ENCODE results near the gene ARID3A. TPM values are rescaled to one million over a fixed set of nuclear protein-coding genes. Genes with fewer than 3 reads are reported as not detected.

Gene ARID3A
- total and polyA plus RNA-seq, 2 donors, result 4.4 to 8.8 TPM

DNA sequence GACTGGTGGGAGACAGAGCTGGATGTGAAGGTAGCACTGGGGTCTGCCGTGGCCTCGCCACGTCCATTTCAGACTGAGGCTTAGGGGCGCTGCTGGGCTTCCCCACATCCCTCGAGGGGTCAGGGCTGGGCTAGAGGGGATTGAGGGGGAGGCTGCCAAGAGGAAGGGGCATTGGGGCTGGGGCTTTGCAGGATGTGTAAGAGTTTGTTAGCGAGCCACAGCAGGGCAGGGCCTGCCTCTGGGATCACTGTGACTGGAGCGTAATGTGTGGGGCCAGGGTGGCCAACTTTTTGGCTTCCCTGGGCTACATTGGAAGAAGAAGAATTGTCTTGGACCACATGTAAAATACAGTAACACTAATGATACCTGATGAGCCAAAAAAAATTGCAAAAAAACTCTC, 14.1 kb downstream of the ARID3A start:
- no peak overlapping the region for H3K4me3 ChIP-seq (ENCODE audit: low read length in 2 of 2)

DNA sequence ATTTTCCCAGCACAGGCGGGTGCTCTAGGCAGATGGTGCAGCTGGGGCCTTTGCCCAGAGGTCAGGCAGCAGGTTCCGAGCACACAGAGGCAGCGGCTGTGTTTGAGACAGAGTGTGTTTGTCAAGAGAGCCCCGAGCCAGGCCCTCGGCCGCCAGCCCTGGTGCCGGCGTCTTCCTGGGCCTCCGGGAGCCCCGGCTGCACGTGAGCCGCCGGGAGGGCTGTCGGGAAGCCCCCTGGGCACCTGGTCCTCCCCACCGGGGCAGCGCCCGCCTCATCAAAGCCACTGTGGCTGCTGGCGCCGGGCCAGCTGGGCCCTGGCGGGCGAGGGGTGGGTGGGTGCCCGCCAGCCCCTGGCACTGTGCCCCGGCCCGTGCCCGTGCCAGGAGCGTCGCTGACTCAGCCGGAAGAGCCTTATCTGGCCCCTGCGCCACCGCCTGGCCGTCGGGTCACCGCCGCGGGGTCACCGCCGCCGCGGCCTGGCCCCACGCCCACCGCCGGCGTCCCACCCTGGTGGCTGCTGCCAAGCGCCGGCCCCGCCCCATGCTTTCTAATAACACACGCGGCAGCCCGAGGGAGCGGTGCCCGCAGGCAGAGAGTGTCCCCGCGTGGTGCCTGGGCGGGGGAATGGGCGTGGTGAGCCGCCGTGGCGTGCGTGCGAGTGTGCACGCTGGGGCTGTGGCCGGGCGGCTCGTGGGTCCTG, 14.9 kb downstream of the ARID3A start:
- Histone ChIP-seq H3K27ac (ENCODE audit: low read depth in 1 of 2, low read length in 1 of 2) (peak overlapping the region in 1 of 2 donors; percentile 20), H3K36me3 (ENCODE audit: control insufficient read depth in 2 of 2, insufficient read depth in 2 of 2, low read length in 1 of 2) (peaks cover 8 to 23% of the 10 kb centered on the region in 2 donors), H3K4me1 (ENCODE audit: control insufficient read depth in 2 of 2, insufficient read depth in 2 of 2, low read length in 2 of 2) (peaks cover 0 to 10% of the 10 kb centered on the region in 2 donors), H3K27me3 (ENCODE audit: control insufficient read depth in 2 of 2, insufficient read depth in 1 of 2, low read length in 1 of 2) (no peaks in the 10 kb centered on the region), H3K4me3 (ENCODE audit: low read length in 2 of 2) (peak overlapping the region in 1 of 2 donors; percentile 44), H3K9me3 (ENCODE audit: control insufficient read depth in 2 of 2, insufficient read depth in 1 of 2, low read length in 1 of 2) (peaks cover 0 to 16% of the 10 kb centered on the region in 2 donors)
- 4% methylated on average over 64 of the region's 64 CpGs for WGBS
- no peak for DNase-seq (ENCODE audit: low read depth in 6 of 9, low spot score in 9 of 9)

More for the DNA sequence above, 14.1 kb downstream of the ARID3A start:
- DNase-seq (ENCODE audit: low read depth in 6 of 9, low spot score in 9 of 9), result no peak
- Histone ChIP-seq H3K27me3 (ENCODE audit: control insufficient read depth in 2 of 2, insufficient read depth in 1 of 2, low read length in 1 of 2) (no peaks in the 10 kb centered on the region), H3K27ac (ENCODE audit: low read depth in 1 of 2, low read length in 1 of 2) (no peak overlapping the region), H3K36me3 (ENCODE audit: control insufficient read depth in 2 of 2, insufficient read depth in 2 of 2, low read length in 1 of 2) (peaks cover 8 to 29% of the 10 kb centered on the region in 2 donors), H3K4me1 (ENCODE audit: control insufficient read depth in 2 of 2, insufficient read depth in 2 of 2, low read length in 2 of 2) (peaks cover 1 to 10% of the 10 kb centered on the region in 2 donors), H3K9me3 (ENCODE audit: control insufficient read depth in 2 of 2, insufficient read depth in 1 of 2, low read length in 1 of 2) (peaks cover 0 to 16% of the 10 kb centered on the region in 2 donors)
- over 99% methylated on average over 7 of the region's 7 CpGs for WGBS

DNA sequence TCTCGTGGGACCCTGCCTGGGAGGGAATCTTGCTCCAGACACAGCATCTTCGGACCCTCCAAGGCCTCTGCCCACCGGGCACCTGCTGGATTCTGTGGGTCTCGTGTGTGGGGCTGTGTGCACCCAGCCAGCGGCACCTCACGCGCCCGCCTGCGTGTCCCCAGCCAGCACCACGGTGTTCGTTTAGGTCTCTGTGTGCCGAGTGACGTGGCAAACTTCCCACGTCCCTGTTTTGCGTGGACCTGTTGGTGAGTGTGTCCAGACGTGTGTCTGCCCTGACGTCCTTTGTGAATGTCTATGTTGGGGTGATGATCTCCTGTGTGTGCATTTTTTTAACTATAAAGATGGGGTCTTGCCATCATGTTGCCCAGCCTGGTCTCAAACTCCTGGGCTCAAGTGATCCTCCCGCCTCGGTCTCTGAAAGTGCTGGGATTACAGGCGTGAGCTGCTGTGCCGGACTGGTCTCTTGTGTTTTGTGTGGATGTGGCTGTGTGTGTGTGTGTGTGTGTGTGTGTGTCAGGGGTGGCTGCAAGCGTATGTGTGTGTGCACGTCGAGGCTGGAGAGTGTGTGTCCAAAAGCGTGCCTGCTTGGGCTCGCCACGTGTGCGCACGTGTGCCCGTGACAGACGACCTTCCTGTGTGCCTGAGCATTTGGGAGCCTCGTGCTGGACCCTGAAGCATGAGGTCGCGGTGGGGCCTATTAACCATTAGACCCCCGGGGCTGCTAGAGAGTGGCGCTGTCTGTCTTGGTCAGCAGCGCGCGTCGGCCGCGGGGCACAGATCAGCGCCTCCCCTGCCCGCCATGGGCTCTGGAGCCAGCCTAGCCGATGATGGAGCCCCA, 15.7 kb downstream of the ARID3A start:
- peaks cover 0 to 10% of the 10 kb centered on the region in 2 donors for H3K4me1 ChIP-seq (ENCODE audit: control insufficient read depth in 2 of 2, insufficient read depth in 2 of 2, low read length in 2 of 2)
- peaks cover 8 to 18% of the 10 kb centered on the region in 2 donors for H3K36me3 ChIP-seq (ENCODE audit: control insufficient read depth in 2 of 2, insufficient read depth in 2 of 2, low read length in 1 of 2)
- no peak for DNase-seq (ENCODE audit: low read depth in 6 of 9, low spot score in 9 of 9)
- H3K9me3 ChIP-seq (ENCODE audit: control insufficient read depth in 2 of 2, insufficient read depth in 1 of 2, low read length in 1 of 2), result peaks cover 0 to 9% of the 10 kb centered on the region in 2 donors
- no peak overlapping the region for H3K27ac ChIP-seq (ENCODE audit: low read depth in 1 of 2, low read length in 1 of 2)
- whole genome bisulfite sequencing, result 83% methylated on average over 45 of the region's 45 CpGs
- peak overlapping the region in 1 of 2 donors; percentile 44 for H3K4me3 ChIP-seq (ENCODE audit: low read length in 2 of 2)
- H3K27me3 ChIP-seq (ENCODE audit: control insufficient read depth in 2 of 2, insufficient read depth in 1 of 2, low read length in 1 of 2), result no peaks in the 10 kb centered on the region

DNA sequence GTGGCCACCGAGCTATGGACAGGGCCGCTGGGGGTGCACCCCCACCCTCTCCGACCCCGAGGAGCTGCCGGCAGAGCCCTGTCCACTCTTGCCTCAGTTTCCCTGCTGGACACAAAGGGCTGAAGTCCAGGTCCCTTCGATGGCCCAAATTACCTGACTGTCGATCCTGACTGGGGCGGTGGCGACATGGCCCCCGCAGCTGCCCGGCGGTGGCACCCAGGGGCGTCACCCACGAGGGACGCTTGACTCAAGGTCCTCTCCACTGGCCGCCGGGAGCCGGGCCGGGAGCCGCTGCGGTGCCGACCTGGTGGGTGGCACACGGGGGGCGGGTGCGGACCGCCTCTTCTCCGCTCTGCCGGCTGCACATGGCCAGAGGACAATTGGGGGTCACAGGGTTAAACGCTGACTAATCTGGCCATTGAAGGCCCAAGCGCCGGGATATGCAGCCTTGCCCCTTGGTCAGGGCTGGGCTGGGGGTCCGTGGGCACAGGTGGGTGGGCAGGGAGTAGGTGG, 16.4 kb downstream of the ARID3A start:
- 97% methylated on average over 32 of the region's 32 CpGs for WGBS
- no peak overlapping the region for H3K4me3 ChIP-seq (ENCODE audit: low read length in 2 of 2)
- peaks cover 0 to 9% of the 10 kb centered on the region in 2 donors for H3K9me3 ChIP-seq (ENCODE audit: control insufficient read depth in 2 of 2, insufficient read depth in 1 of 2, low read length in 1 of 2)
- peaks cover 0 to 2% of the 10 kb centered on the region in 2 donors for H3K27me3 ChIP-seq (ENCODE audit: control insufficient read depth in 2 of 2, insufficient read depth in 1 of 2, low read length in 1 of 2)
- no peak for DNase-seq (ENCODE audit: low read depth in 6 of 9, low spot score in 9 of 9)
- peaks cover 12 to 18% of the 10 kb centered on the region in 2 donors for H3K36me3 ChIP-seq (ENCODE audit: control insufficient read depth in 2 of 2, insufficient read depth in 2 of 2, low read length in 1 of 2)
- peaks cover 2 to 10% of the 10 kb centered on the region in 2 donors for H3K4me1 ChIP-seq (ENCODE audit: control insufficient read depth in 2 of 2, insufficient read depth in 2 of 2, low read length in 2 of 2)
- H3K27ac ChIP-seq (ENCODE audit: low read depth in 1 of 2, low read length in 1 of 2), result no peak overlapping the region

DNA sequence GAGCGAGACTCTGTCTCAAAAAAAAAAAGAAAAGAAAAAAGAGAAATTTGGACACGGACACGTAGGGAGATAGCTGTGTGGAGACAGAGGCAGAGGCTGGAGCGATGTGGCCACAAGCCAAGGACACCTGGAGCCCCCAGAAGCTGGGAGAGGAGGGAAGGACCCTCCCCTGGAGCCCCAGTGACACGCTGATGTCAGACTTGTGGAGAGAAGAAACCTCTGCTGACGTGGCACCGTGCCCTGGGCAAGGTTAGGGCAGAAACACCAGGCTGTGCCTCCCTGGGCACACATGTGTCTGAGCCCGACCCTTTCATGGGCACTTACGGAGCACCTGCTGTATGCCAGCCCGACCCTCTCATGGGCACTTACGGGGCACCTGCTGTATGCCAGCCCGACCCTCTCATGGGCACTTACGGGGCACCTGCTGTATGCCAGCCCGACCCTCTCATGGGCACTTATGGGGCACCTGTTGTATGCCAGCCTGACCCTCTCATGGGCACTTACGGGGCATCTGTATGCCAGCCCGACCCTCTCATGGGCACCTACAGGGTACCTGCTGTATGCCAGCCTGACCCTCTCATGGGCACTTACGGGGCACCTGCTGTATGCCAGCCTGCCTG, 17.8 kb downstream of the ARID3A start:
- peaks cover 0 to 9% of the 10 kb centered on the region in 2 donors for H3K9me3 ChIP-seq (ENCODE audit: control insufficient read depth in 2 of 2, insufficient read depth in 1 of 2, low read length in 1 of 2)
- H3K36me3 ChIP-seq (ENCODE audit: control insufficient read depth in 2 of 2, insufficient read depth in 2 of 2, low read length in 1 of 2), result peaks cover 22% of the 10 kb centered on the region in 2 donors
- peaks cover 10 to 11% of the 10 kb centered on the region in 2 donors for H3K4me1 ChIP-seq (ENCODE audit: control insufficient read depth in 2 of 2, insufficient read depth in 2 of 2, low read length in 2 of 2)
- no peak overlapping the region for H3K4me3 ChIP-seq (ENCODE audit: low read length in 2 of 2)
- no peak overlapping the region for H3K27ac ChIP-seq (ENCODE audit: low read depth in 1 of 2, low read length in 1 of 2)
- 96% methylated on average over 17 of the region's 17 CpGs for WGBS
- peaks cover 0 to 6% of the 10 kb centered on the region in 2 donors for H3K27me3 ChIP-seq (ENCODE audit: control insufficient read depth in 2 of 2, insufficient read depth in 1 of 2, low read length in 1 of 2)
- no peak for DNase-seq (ENCODE audit: low read depth in 6 of 9, low spot score in 9 of 9)

DNA sequence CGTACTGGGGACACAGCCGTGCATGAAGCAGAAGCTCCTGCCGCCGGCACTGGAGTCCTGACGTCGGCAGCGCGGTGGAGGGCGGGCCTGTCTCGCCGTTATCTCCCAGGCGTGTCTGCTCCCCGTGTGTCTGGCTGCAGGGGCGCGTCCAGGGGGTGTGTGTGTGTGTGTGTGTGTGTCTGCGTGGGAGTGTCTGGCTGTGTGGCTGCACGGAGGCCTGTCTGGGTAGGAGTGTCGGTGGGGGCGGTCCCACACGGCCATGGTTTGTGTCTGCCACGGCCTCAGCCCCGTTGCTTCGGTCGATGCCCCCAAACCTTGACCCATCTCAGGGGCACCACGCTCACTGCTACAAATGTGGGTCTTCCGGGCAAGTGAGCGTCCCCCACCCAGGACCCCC, 18.3 kb downstream of the ARID3A start:
- H3K36me3 ChIP-seq (ENCODE audit: control insufficient read depth in 2 of 2, insufficient read depth in 2 of 2, low read length in 1 of 2), result peaks cover 21 to 22% of the 10 kb centered on the region in 2 donors
- WGBS, result 93% methylated on average over 27 of the region's 27 CpGs
- H3K27ac ChIP-seq (ENCODE audit: low read depth in 1 of 2, low read length in 1 of 2), result no peak overlapping the region
- peaks cover 0 to 6% of the 10 kb centered on the region in 2 donors for H3K27me3 ChIP-seq (ENCODE audit: control insufficient read depth in 2 of 2, insufficient read depth in 1 of 2, low read length in 1 of 2)
- DNase-seq (ENCODE audit: low read depth in 6 of 9, low spot score in 9 of 9), result no peak
- peaks cover 0 to 9% of the 10 kb centered on the region in 2 donors for H3K9me3 ChIP-seq (ENCODE audit: control insufficient read depth in 2 of 2, insufficient read depth in 1 of 2, low read length in 1 of 2)
- H3K4me3 ChIP-seq (ENCODE audit: low read length in 2 of 2), result no peak overlapping the region
- H3K4me1 ChIP-seq (ENCODE audit: control insufficient read depth in 2 of 2, insufficient read depth in 2 of 2, low read length in 2 of 2), result peaks cover 10 to 13% of the 10 kb centered on the region in 2 donors

DNA sequence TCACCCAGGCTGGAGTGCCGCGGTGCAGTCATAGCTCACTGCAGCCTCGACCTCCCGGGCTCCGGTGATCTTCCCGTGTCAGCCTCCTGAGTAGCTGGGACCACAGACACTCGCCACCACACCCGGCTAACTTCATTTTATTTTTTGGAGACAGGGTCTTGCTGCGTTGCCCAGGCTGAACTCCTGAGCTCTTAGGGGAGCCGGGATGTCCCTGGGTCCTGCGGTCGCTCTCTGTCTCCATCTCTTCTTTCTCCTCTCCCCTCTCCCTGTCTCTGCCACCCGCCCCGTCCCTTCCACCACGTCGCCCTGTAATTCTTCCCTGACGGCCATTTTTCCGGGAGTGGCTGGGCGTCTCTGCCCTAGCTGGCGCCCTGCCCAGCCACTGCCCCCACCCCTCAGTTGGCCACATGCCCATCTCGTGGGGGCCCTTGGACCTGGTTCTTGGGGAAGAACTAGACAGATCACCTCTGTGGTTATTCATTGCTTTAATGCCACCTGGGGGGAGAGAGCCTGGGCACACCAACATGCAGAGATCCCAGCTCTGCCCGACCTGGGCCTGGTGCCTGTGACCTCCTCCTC, 18.9 kb downstream of the ARID3A start:
- H3K4me3 ChIP-seq (ENCODE audit: low read length in 2 of 2), result no peak overlapping the region

DNA sequence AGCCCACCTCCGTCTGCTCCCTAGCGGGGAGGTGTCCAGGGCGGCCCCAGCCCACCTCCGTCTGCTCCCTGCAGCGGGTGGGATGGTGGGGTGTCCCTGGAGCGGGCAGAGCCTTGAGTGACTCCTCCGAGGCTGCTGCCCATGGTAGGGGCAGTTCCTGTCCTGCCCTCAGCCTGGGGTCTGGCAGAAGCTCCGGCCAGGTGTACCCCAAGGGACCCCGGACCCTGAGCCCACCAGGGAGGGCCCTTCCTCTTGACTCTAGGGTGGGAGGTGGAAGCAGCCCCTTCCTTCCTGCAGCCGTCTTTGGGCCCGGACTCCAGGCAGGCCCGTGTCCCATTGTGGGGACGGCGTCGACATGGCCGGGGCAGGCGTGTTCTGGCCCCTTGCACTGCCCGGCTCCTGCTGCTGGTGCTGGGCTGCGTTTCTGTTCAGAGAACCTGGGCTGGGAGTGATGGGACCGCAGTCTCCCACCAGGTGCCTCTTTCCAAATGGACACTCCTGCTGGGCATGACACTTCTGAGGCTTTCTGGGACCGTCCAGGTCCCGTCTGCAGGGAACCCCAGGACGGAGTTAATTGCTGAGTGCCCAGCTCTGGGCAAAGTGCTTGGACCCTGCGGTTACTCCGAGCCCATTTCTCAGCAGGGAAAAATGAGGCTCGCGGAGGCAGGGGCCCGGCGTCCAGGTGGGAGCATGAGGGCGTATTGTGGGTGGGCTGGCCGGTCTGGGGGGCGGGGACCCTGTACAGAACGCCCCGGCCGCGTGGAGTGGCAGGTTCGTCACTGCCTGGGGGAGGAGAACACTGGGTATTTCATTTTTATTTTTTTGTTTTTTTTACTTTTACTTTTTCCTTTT, 19.8 kb downstream of the ARID3A start:
- WGBS, result 95% methylated on average over 37 of the region's 37 CpGs
- no peak for DNase-seq (ENCODE audit: low read depth in 6 of 9, low spot score in 9 of 9)
- Histone ChIP-seq H3K9me3 (ENCODE audit: control insufficient read depth in 2 of 2, insufficient read depth in 1 of 2, low read length in 1 of 2) (peaks cover 0 to 9% of the 10 kb centered on the region in 2 donors), H3K36me3 (ENCODE audit: control insufficient read depth in 2 of 2, insufficient read depth in 2 of 2, low read length in 1 of 2) (peaks cover 15 to 17% of the 10 kb centered on the region in 2 donors), H3K27me3 (ENCODE audit: control insufficient read depth in 2 of 2, insufficient read depth in 1 of 2, low read length in 1 of 2) (peaks cover 0 to 6% of the 10 kb centered on the region in 2 donors), H3K4me1 (ENCODE audit: control insufficient read depth in 2 of 2, insufficient read depth in 2 of 2, low read length in 2 of 2) (peaks cover 5 to 17% of the 10 kb centered on the region in 2 donors), H3K27ac (ENCODE audit: low read depth in 1 of 2, low read length in 1 of 2) (no peak overlapping the region), H3K4me3 (ENCODE audit: low read length in 2 of 2) (no peak overlapping the region)

More for the DNA sequence above, 18.9 kb downstream of the ARID3A start:
- Histone ChIP-seq H3K36me3 (ENCODE audit: control insufficient read depth in 2 of 2, insufficient read depth in 2 of 2, low read length in 1 of 2) (peaks cover 16 to 19% of the 10 kb centered on the region in 2 donors), H3K27ac (ENCODE audit: low read depth in 1 of 2, low read length in 1 of 2) (no peak overlapping the region), H3K4me1 (ENCODE audit: control insufficient read depth in 2 of 2, insufficient read depth in 2 of 2, low read length in 2 of 2) (peaks cover 10 to 13% of the 10 kb centered on the region in 2 donors), H3K27me3 (ENCODE audit: control insufficient read depth in 2 of 2, insufficient read depth in 1 of 2, low read length in 1 of 2) (peaks cover 0 to 6% of the 10 kb centered on the region in 2 donors), H3K9me3 (ENCODE audit: control insufficient read depth in 2 of 2, insufficient read depth in 1 of 2, low read length in 1 of 2) (peaks cover 0 to 9% of the 10 kb centered on the region in 2 donors)
- WGBS, result 90% methylated on average over 22 of the region's 22 CpGs
- DNase-seq (ENCODE audit: low read depth in 6 of 9, low spot score in 9 of 9), result no peak
